Kidney capillary endothelial cell (primary cell): ENCODE results near the gene CSRNP2.
A peak's percentile ranks its signal among the peaks of the same experiment; 100 is the strongest.
"Not testable (repeated sequence)": the region's sequence is repeated elsewhere in the genome, so short reads cannot be mapped to it uniquely, and the experiment has no call there.

Experiments
- DNase-seq: peaks from one replicate; pipeline ENCODE4 v3.0.0-alpha.2; 2018; ENCODE audit warnings: low spot score

The CSRNP2 gene

GRCh38 chr12:51083126-51083833, at the start of gene CSRNP2:
CSRNP2 (minus strand) TSS chr12:51083596; CDS start chr12:51076561, 7,035 bp downstream.
- peak; percentile 90 for DNase-seq

DNA sequence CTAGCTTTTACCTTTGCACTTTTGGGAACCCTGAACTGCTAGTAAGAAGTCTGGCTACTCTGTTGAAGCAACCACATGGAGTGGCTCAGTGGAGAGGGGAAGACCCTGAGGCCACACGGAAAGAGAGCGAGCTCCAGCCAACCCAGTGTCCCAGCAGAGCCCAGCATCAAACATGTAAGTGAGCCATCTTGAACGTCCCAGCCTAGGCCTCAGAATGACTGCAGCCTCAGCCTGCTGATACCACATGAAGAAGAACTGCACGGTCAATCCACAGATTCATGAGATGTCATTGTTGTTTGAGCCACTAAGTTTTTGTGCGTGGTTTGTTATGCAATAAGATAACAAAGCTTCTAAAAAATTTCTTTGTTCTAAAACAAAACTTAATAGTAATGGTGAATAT, 49.3 kb upstream of the CSRNP2 start:
- no peak for DNase-seq

- DNase-seq, result no peak
These were observed 48.5 kb upstream of the CSRNP2 start for GRCh38 chr12:51131745-51132521.

DNA sequence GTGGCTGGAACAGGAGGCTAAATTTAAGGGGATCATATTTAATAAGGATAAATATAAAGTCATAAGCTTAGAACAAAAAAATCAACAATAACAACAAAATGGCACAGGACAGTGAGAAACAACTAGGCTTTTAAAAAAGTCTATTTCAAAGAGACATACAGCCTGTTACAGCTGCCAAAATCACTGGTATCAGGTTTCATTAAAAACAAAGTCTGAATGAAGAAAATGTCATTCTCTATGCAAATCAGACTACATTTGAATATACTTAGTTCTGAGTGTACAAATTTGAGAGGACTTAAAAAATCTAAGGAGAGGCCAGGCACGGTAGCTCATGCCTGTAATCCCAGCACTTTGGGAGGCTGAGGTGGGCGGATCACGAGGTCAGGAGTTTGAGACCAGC, 45.5 kb upstream of the CSRNP2 start:
- DNase-seq, result no peak

DNA sequence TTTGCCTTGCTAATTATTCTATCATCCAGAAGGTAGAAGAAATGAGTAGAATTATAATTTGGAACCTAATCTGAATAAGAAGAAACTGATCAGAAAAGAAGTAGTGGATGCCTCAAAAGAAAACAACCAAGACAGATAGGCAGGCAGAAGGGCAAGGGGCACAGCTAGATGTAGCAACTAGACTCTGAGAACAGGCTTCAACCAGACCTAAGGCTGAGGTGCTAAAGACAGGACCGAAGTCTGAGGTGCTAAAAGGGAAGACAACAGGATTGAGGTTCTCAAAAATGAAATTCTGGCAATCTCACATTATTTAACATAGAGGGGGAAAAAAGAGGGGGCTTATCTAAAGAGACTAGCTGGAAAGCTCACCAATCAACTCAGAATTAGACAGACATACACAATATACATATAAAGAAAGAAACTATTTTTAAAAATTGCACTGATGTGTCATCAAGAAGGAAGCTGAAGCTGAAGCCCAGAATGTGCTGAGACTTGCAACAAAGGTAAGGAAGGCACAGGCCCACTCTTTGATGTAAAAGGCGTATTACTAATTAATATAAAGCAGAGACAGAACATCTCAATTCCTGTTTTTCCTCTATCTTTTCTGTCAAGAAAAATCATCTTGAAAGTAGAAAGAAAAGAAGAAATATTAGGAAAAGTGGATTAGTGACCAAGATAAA, 43.8 kb upstream of the CSRNP2 start:
- DNase-seq, result peak; percentile 42

DNA sequence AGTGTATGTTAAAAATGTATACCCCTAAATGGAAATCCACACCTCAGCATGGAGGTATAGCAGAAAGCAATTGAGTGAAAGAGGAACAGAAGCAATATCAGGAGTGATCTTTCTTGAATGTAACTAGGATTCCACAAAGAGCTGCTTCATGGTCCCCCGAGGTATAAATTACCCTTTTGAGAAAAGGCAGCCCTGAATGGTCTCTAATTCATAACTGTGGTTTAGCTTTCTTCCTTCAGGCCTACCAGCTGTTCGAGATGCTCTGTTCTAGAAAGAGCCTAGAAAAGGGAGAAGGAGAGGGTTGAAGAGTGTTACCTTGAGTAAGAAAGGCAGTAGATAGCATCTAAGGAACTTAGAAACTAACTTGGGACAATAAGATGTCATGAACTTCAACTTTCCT, 42.9 kb upstream of the CSRNP2 start:
- no peak for DNase-seq

GRCh38 chr12:51124504-51124903, 41.1 kb upstream of the CSRNP2 start:
- no peak for DNase-seq

- DNase-seq, result no peak
These were observed 39.4 kb upstream of the CSRNP2 start for GRCh38 chr12:51122844-51123243.

GRCh38 chr12:51118706-51119105, 35.3 kb upstream of the CSRNP2 start:
- no peak for DNase-seq

GRCh38 chr12:51115533-51115932, 32.1 kb upstream of the CSRNP2 start:
- no peak for DNase-seq

DNA sequence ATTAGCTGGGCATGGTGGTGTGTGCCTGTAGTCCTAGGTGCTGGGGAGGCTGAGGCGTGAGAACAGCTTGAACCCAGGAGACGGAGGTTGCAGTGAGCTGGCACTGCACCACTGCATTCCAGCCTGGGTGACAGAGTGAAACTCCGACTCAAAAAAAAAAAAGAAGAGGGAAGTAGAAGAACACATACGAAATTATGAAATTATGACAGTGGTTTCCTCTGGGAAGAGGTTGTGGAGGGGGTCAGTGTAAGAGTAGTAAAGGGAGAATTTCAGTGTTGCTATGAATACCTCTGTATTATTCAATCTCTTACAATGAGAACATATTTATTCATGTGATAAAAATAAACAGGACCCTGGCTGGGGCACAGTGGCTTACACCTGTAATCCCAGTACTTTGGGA, 24.7 kb upstream of the CSRNP2 start:
- DNase-seq, result no peak

- no peak for DNase-seq
These were observed 20.6 kb upstream of the CSRNP2 start for GRCh38 chr12:51103977-51104376.

DNA sequence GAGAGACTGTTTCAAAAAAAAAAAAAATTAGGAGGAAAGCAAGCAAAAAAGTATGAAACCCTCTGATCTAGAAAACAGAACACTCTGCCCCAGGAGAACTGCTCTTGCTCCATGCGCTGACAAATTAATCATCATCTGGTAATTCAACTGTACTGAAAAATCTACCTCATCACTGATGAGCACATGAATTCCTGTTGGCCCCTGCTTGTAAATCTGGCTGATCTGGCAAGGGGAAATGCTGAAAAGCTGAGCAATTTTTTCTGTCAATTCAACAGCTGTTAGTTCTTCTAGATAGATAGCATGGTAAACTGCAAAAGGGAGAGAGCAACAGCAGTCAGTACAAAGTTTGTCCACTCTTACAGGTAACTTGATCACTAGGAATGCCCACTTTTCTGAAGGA, 15.2 kb upstream of the CSRNP2 start:
- DNase-seq, result no peak

DNA sequence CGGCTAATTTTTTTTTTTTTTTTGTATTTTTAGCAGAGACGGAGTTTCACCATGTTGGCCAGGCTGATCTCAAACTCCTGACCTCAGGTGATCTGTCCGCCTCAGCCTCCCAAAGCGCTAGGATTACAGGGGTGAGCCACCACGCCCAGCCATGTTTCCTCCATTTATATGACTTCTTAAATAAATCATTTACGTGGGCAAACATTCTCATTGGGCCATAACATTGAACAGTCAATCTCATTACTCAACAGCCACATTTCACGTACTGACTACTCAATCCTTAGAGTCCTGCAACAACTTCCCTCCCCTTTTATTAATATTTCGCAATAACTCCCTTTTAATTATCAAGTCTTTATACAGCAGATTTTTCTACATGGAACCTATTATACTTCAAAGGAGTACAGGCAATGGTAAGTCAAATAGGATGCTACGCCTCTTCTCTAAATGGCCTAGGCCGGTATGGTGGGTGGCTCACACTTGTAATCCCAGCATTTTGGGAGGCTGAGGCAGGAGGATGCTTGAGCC, 7.4 kb upstream of the CSRNP2 start:
- DNase-seq, result no peak

DNA sequence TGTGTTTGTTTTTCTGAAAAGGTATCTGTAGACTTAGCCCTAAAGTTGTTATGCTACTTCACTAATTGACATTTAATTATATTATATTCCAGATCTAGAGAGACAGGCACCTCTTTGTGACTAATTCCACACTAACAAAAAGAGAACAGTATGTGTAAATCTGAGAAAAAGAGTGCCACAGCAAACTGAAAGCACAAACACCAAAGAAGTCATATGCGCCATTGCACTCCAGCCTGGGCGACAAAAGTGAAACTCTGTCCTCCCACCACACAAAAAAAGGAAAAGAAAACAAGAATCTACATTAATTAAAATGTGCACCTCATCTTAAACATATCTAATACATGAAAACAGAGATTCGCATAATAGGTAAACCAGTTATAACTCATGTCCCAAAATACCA, 4.4 kb upstream of the CSRNP2 start:
- no peak for DNase-seq

- no peak for DNase-seq
These were observed 3.5 kb upstream of the CSRNP2 start for GRCh38 chr12:51086933-51087332.

GRCh38 chr12:51085757-51086156, 2.4 kb upstream of the CSRNP2 start:
- DNase-seq, result no peak

GRCh38 chr12:51082561-51083125, 753 bp downstream of the CSRNP2 start:
- peak; percentile 30 for DNase-seq

GRCh38 chr12:51081421-51081820, 2.0 kb downstream of the CSRNP2 start:
- DNase-seq, result no peak

GRCh38 chr12:51080136-51080535, 3.3 kb downstream of the CSRNP2 start:
- DNase-seq, result no peak

GRCh38 chr12:51078866-51079265, 4.5 kb downstream of the CSRNP2 start:
- DNase-seq, result not testable (repeated sequence)

- DNase-seq, result not testable (repeated sequence)
These were observed 5.0 kb downstream of the CSRNP2 start for GRCh38 chr12:51078346-51078745.
